GM18861 (cell line): ENCODE measurements around the gene RHOC.
A peak's percentile ranks its signal among the peaks of the same experiment; 100 is the strongest.

Source experiments
- ATAC-seq: cut with Tn5 transposase; IDR thresholded peaks from one replicate; pipeline ENCODE4 v1.9.1; 2021; ENCODE audit not compliant: unreplicated experiment

RHOC gene

DNA sequence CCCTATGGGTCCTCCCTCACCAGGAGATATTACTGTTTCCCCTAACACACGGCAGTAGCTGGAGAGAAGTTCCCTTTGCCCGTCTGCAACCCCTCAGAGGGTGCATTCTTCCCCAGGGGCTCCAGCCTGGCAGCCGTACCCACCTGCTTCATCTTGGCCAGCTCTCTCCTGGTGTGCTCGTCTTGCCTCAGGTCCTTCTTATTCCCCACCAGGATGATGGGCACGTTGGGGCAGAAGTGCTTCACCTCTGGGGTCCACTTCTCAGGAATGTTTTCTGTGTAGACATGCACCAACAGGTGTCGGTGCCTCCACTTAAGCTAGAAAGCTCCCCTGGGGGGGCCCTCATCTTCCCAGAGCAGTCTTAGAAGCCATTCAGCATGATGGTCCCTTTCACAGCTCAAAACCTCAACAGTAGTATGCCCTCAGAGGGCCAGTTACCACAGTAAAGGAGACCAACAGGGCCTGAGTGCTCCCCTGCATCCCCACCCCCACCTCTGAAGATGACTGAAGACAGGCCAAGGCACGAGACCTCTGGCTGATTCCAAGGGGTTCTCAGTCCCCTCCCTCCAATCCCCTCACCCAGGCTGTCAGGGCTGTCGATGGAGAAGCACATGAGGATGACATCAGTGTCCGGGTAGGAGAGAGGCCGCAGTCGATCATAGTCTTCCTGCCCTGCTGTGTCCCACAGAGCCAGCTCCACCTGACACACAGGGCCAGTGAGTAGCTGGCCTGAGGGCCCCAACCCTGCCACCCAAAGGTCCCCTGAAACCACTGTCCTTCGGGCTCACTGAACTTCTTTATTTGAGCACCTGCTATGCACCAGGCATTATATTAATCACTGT is 4.3 kb downstream of the RHOC start:
- ATAC-seq: no peak

DNA sequence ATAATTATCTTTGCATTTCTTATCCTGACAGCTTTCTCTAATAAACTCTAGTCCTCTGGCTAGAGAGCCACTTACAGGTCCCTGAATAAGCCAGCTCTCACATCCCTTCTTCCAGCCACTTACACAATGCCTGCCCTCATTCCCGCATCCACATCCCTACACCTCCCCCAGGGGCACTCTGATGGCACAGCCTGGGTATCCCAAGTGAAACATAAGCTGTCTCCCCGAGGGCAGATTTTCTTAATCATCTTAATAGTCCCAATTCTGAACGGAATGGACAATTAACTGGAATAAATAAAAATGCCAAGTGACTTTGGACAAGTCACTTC is 4.9 kb downstream of the RHOC start:
- ATAC-seq: no peak

DNA sequence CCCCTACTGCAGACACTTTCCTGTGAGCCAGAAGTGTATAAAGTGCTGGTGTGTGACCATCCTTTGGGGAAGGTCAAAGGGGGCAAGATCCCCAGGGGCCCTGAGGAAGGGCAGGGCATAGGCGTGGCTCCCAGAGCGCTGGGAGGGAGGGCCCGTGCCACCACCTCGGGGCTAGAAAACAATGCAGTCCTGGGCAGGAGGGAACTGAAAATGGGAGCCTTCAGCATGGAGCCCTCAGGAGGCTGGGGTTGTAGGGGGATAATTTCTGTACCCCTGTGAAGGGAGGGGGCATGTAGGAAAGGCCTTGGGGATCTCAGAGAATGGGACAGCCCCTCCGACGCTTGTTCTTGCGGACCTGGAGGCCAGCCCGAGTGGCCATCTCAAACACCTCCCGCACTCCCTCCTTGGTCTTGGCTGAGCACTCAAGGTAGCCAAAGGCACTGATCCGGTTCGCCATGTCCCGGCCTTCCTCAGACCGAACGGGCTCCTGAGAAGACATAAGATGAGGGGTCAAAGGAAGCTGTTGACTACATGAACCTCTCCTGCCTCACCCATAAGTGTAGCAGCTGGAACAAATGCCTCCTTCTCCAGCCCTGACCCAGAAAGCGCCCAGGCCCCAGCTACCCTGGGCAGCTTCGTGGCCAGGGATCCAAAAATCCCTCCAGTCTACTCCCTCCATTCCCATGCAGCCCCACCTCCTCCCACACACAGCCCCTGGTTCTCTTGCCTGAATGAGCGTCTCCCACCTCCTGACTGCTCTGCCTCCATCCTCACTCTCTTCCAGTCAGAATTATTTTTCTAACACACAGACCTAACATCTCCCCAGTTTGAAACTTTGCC is 5.5 kb downstream of the RHOC start:
- no peak for ATAC-seq

DNA sequence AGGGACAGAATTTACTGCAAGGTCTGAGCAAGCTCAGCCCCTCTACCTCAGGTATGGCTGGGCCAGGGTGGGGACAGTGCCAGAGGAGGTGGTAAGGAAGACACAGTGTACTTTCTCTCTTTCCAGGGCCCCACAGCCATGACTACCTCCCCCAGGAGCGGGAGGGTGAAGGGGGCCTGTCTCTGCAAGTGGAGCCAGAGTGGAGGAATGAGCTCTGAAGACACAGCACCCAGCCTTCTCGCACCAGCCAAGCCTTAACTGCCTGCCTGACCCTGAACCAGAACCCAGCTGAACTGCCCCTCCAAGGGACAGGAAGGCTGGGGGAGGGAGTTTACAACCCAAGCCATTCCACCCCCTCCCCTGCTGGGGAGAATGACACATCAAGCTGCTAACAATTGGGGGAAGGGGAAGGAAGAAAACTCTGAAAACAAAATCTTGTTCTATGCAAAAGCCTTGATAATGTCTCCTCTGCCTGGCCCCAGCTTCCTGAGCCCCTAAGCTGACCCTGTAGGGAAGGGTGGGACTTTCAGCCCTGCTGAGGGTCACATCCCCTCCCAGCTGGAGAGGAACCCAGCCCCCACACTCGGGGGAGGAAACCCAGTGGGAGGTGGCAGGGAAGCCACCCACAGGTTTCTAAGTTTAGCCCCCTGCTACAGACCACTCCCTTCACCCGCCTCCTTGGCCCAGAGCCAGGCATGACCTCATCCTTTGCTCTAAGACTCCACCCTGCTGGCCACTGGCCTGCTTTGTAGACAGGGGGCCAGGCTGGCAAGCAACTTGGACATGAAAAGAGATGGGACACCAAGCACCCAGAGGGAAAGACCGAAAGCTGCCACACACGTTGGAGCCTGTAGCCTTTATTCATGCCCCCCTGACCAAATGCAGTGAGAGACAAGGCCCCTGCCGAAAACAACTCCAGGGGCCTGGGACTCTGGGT is 6.4 kb downstream of the RHOC start:
- peak; percentile 41 for ATAC-seq

DNA sequence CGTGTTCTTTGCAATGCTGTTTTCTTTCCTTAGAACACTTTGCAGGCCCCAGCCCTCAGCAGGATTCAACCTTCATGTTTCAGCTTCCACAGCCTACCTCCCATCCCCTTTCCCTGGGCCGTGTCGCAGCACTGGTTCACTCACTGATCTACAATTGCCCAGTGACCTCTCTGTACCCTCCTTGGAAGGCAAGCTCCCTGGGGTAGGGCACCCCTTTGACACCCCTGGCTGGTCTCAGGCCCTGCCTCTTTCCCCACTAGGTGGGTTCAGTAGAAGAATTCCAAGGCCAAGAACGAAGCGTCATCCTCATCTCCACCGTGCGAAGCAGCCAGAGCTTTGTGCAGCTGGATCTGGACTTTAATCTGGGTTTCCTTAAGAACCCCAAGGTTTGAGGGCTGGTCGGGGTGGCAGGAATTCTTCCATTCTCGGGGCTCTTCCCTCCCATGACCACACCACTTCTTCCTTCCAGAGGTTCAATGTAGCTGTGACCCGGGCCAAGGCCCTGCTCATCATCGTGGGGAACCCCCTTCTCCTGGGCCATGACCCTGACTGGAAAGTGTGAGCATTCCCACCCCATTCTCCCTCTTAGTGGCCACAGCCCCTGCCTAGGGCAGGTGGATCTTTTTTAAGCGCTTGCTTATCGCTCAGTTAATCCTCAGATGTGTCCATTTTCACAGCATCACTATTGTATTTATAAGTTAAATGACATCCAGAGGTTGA is 7.3 kb downstream of the RHOC start:
- ATAC-seq: no peak

DNA sequence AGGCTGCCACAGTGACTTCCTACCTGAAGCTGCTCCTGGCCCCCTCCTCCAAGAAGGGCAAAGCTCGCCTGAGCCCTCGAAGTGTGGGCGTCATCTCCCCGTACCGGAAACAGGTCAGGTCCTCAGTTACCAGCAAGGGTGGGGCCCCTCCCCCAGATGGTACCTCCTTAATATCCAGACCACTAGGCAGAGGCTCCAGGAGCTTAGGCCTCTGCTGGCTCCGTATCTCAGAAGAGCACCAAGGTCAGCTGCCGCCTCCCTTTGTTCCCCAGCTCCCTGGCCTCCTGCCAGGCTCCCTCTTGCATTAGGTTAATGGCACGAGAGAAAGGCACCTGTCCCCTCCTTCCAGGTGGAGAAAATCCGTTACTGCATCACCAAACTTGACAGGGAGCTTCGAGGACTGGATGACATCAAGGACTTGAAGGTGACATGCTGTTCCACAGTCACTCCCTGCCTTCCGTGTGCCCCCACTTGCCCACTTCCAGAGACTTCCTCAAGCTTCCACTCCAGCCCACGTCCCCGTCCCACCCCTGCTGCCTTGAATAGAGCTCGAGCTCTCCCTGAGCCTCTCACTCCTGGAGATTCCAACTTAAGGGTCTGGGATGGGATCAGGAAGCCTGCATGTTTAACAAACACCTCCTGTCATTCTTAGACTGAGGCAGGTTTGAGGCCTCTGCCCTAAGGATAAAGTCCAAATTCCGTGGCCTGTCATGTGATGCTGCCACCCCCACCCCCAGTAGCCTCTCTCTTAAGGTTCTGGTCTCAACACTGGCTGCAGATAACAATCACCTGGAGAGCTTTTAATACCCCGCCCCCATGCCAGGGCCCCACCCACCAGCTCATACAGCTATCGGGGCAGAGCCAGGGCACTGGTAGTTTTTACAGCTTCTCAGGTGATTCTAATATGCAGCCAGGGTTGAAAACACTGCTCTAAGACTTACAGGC is 8.3 kb downstream of the RHOC start:
- ATAC-seq: no peak

DNA sequence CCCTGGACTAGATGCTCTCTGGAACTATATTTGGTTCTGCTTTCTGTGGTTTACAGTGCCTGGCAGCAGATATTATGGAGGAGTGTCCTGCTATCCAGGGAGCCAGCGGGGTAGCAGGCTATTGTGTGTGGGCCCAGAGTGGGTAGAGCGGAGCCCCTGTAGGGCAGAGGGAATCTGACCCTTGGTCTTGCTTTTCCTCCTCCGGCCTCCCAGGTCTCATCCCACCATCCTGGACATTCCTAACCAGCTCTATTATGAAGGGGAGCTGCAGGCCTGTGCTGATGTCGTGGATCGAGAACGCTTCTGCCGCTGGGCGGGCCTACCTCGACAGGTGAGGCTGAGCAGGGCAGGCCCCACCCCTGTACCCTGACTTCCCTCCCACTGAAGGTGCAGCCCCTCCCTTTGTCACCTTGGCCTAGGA is 9.1 kb downstream of the RHOC start:
- ATAC-seq: no peak

DNA sequence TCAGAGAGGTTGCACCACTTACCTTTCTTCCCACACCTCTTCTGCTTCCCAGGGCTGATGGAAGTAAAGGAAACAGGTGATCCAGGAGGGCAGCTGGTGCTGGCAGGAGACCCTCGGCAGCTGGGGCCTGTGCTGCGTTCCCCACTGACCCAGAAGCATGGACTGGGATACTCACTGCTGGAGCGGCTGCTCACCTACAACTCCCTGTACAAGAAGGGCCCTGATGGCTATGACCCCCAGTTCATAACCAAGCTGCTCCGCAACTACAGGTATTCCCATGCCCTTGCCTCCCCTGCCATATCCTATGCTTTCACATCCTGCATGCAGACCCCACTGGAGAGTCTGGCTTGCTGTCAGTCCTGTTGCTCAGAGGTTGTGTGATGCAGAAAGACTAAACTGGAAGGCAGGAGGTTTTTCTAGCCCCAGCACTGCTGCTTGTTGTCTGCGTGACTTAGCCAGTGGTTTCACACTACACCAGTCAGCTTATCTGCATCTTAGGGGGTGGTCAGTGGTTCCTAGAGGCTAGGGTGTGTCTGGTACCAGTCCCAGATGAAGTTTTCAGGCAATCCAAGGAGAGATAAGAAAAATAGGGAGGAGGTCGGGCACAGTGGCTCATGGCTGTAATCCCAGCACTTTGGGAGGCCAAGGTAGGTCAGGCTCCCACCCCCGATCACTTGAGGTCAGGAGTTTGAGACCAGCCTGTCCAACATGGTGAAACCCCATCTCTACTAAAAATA is 10.2 kb downstream of the RHOC start:
- no peak for ATAC-seq

DNA sequence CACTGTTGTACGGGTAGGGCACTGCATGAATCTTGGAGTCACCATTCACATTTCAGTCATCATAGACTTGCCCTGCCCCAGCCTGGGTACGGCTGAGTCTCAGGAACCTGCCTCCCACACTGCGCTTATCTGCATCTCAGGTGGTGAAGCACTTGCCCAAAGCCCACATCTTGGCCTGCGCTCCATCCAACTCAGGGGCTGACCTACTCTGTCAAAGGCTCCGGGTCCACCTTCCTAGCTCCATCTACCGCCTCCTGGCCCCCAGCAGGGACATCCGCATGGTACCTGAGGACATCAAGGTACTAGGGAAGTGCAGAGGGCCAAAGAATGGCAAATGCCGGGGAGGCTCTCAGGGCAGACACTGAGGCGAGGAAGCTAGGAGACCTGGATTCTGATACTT is 11.7 kb downstream of the RHOC start:
- ATAC-seq: no peak

DNA sequence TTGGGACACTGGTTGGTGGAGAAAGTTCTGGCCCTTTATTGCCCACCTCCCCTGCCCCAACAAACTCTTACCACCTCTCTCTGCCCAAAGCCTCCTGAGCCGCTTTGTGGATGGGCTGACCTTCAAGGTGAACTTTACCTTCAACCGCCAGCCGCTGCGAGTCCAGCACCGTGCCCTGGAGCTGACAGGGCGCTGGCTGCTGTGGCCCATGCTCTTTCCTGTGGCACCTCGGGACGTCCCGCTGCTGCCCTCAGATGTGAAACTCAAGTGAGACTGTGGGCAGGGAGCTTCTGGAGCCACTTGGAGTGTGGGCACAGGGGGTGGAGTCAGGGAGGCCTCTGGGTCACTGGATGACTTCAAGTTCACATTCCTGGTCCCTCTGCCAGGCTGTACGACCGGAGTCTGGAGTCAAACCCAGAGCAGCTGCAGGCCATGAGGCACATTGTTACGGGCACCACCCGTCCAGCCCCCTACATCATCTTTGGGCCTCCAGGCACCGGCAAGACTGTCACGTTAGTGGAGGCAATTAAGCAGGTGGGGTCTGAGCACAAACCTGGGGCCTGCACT is 12.5 kb downstream of the RHOC start:
- ATAC-seq: no peak

DNA sequence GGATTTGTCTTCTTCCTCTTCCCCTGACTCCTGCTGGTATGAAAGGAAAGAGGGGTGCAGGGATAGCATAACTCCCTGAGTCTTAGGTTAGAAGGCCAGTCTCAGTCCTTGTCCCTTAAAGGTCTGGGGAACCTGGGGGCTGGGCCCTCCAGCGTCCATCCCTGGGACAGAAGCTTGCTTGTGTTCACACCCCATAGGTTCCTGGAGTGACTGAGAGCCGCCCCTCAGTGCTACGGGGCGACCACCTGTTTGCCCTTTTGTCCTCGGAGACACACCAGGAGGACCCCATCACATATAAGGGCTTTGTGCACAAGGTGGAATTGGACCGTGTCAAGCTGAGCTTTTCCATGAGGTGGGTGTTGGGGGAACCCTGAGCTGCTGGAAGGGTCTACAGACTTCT is 13.1 kb downstream of the RHOC start:
- no peak for ATAC-seq

DNA sequence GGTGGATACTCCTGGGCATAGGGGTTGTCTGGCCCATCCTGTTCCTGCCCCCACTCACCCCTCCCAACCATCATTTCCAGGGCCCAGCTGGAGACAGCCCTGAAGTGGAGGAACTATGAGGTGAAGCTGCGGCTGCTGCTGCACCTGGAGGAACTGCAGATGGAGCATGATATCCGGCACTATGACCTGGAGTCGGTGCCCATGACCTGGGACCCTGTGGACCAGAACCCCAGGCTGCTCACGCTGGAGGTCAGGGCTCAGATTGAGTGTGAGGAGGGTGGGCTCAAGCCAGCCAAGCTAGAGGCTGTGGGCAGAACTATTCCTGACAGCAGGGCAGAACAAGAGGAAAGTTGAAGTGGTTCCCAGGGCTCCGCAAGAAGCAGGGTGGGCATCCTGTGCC is 14.2 kb downstream of the RHOC start:
- no peak for ATAC-seq

DNA sequence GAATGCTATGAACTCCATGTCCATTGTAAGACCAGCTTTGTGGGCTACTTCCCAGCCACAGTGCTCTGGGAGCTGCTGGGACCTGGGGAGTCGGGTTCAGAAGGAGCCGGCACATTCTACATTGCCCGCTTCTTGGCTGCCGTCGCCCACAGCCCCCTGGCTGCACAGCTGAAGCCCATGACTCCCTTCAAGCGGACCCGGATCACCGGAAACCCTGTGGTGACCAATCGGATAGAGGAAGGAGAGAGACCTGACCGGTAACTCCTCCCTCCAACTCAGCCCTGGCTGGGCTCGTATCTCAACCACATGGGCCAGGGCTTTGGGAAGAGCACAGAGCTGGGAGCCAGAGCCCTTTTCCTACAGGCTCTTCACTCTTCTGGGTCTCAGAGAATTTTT is 17.1 kb downstream of the RHOC start:
- ATAC-seq: no peak

DNA sequence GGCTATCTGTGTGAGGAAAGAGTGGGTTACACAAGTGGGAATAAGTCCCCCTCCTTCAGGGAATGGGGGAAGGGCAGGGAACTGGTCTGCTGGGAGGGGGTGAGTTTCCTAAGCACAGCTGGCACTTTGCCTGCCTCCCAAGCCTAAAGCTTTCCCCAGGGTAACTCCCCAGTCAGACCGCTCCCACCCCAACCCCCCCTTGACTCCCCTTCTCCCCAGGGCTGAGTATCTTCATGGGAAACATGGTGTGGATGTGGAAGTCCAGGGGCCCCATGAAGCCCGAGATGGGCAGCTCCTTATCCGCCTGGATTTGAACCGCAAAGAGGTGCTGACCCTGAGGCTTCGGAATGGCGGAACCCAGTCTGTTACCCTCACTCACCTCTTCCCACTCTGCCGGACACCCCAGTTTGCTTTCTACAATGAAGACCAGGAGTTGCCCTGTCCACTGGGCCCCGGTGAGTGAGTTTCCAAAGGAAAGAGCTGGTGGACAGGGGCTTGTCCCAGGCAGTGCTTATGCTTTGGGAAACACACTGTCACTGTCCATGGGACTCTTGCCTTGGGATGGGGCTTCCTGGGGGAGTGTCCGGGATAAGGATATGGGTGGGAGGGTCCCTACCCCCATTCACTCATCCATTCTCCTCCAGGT is 17.6 kb downstream of the RHOC start:
- ATAC-seq: no peak

DNA sequence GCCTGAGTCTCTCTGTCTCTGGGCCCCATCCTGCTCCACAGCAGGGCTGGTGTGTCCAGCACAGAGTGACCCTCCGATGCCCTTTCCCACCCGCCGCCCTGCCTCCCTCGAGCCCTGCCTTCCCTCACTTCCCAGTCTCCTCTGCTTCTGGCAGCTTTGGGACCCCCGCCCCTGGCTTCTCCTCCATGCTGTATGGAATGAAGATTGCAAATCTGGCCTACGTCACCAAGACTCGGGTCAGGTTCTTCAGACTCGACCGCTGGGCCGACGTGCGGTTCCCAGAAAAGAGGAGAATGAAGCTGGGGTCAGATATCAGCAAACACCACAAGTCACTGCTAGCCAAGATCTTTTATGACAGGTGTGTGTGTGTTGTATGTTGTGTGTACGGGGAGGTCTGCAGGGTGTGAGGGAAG is 18.1 kb downstream of the RHOC start:
- ATAC-seq: no peak

DNA sequence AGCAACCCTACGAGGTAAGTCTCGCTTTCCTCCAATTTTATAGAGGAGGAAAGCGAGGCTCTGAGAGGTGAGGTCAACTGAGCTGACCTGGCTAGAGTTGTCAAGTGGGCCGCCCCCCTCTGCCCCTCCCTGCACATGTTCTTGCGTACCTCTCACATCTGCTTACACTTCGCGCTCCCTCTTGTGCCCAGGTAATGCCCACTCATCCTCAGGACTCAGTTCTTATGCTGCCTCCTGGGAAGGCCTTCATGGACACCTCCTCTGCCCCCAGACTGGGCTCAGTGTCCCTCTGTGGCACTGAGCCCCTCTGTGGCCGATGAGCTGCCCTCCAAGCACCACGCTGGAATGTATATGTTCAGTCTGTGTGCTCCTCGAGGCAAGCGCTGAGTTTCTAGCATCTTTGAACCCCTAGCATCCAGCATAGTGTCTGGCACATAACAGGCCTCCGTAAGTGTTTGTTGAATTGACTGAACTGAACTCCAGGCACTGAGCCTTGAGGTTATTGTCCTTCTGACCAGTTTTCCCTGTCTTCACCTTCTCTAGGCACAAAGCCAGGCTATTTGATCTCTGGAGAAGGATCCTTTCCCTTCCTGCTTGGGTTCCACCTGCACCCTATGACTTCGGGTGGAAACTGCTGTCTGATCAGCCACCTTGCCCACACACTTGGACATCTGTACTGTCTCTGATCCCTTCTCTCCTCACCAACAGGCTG is 19.0 kb downstream of the RHOC start:
- ATAC-seq: no peak

DNA sequence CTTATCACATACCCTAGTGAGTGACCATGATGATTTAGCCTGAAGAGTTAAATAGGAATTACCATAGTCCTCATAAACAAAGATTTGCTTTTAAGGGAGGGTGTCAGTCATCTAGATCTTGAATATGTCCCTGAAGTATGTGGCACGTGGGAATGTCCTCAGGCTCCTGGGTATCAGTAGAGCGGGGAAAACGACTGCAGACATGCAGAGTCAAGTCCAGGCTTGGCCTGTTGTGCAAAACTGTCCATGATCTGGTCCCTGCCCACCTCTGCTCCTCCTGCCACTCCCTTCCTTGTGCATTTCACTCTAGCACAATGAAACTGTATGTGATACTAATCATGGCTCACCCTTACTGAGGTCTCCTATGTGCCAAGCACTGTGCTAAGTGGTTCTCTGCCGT is 19.6 kb downstream of the RHOC start:
- no peak for ATAC-seq
